DOHH2 (cell line): Measurements from ENCODE around the gene SCN2B.

ENCODE experiments used
- EZH2phosphoT487 ChIP-seq: fragments of 200-600 bp; sonication (generic); IDR thresholded peaks from 2 replicates; pipeline ENCODE4 v1.6.1; 2017; ENCODE audit warnings: borderline replicate concordance, mild to moderate bottlenecking, antibody characterized with exemption, low read length, moderate library complexity, mixed read lengths
- TF ChIP-seq, protein P1 (sequence below): fragments of 200-600 bp; sonication (generic); IDR thresholded peaks from one replicate; pipeline ENCODE4 v1.5.1; 2014; ENCODE audit warnings: antibody characterized with exemption, mild to moderate bottlenecking, low read depth, low read length; ENCODE audit not compliant: poor library complexity, severe bottlenecking

DNA sequence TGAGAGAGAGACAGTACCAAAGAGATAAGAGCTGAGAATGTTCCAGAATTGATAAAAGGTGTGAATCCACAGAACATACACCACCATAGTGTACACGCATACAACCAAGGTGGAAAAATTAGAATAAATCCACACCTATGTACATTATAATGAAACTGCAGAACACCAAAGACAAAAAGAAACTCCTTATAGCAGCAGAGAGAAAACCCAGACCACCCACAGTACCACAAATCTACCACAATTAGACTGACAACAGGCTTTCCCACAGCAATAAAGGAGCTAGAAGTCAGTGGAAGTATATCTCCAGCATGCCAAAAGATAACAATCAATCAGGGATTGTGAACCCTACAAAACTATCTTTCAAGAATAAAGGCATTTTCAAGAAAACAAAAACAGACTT lies 55.6 kb downstream of the SCN2B start:
- TF ChIP-seq, protein P1, sequence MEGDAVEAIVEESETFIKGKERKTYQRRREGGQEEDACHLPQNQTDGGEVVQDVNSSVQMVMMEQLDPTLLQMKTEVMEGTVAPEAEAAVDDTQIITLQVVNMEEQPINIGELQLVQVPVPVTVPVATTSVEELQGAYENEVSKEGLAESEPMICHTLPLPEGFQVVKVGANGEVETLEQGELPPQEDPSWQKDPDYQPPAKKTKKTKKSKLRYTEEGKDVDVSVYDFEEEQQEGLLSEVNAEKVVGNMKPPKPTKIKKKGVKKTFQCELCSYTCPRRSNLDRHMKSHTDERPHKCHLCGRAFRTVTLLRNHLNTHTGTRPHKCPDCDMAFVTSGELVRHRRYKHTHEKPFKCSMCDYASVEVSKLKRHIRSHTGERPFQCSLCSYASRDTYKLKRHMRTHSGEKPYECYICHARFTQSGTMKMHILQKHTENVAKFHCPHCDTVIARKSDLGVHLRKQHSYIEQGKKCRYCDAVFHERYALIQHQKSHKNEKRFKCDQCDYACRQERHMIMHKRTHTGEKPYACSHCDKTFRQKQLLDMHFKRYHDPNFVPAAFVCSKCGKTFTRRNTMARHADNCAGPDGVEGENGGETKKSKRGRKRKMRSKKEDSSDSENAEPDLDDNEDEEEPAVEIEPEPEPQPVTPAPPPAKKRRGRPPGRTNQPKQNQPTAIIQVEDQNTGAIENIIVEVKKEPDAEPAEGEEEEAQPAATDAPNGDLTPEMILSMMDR: no peak
- no peak for TF ChIP-seq EZH2phosphoT487
